HepG2 (cell line): ENCODE results near the gene RAB6B. TPM values are rescaled to one million over a fixed set of nuclear protein-coding genes. Genes with fewer than 3 reads are reported as not detected.

ENCODE experiments used
- ATAC-seq: fragments of 200-7000 bp; cut with Tn5 transposase; 3 replicates; pipeline ENCODE4 v1.9.1; 2020; ENCODE audit warnings: mild to moderate bottlenecking, moderate library complexity
- BruUV-seq: library from RNA; stranded (reverse); fragments of 400-500 nt; replicated peaks from 2 replicates; lab custom pipeline; 2021; lab: Mats Ljungman, UMichigan
- CTCF ChIA-PET: fragments of 300-600 bp; formaldehyde crosslinking; extraction: SDS; loops from one replicate; lab custom pipeline; 2021; ENCODE audit warnings: low total read pairs, inconsistent platforms, low intra/inter-chr PET ratio; lab: Yijun Ruan, JAX
- POLR2A ChIA-PET: fragments of 350-600 bp; sonication (Branson Sonifier 250); formaldehyde crosslinking; loops from one replicate; lab custom pipeline; 2020; ENCODE audit warnings: antibody characterized with exemption, inconsistent platforms; lab: Yijun Ruan, JAX
- DNase-seq: peaks from one replicate; pipeline ENCODE4 v3.0.0-alpha.2; 2015; ENCODE audit warnings: low spot score
- FAIRE-seq: peaks from 3 replicates; lab custom pipeline; 2011; peaks lifted over from hg19 to GRCh38; lab: Jason Lieb, UNC
- H2AFZ ChIP-seq: one replicate; pipeline ENCODE4 v1.6.1; 2011; ENCODE audit warnings: low read length, inconsistent platforms
- H3K27ac ChIP-seq: fragments of 300-600 bp; 3 replicates; pipeline ENCODE4 v1.8.0; 2011; ENCODE audit warnings: mixed run types, mild to moderate bottlenecking, mixed read lengths, low read length, inconsistent platforms; ENCODE audit not compliant: insufficient read depth; ENCODE audit errors: extremely low read length
- H3K27me3 ChIP-seq, 2 experiments: fragments of 200-600 bp in 1 of 2; 2 replicates in 1 of 2; 3 replicates in 1 of 2; pipeline versions ENCODE4 v1.6.0 to v1.8.0; 2011; ENCODE audit warnings: low read length in 2 of 2, mild to moderate bottlenecking in 2 of 2, moderate library complexity in 2 of 2, inconsistent platforms in 1 of 2; ENCODE audit not compliant: insufficient read depth in 2 of 2, control insufficient read depth in 1 of 2
- H3K36me3 ChIP-seq, 2 experiments: fragments of 200-600 bp in 1 of 2; replicated peaks in 1 of 2; 2 replicates in 1 of 2; 3 replicates in 1 of 2; pipeline versions ENCODE4 v1.5.1 to v1.8.0; 2011; ENCODE audit warnings: low read length in 2 of 2, inconsistent platforms in 1 of 2; ENCODE audit not compliant: insufficient read depth in 2 of 2, control insufficient read depth in 1 of 2
- H3K4me1 ChIP-seq: 2 replicates; pipeline ENCODE4 v1.5.1; 2012; ENCODE audit warnings: low read length, inconsistent platforms; ENCODE audit not compliant: insufficient read depth
- H3K4me2 ChIP-seq: 2 replicates; pipeline ENCODE4 v1.6.0; 2011; ENCODE audit warnings: low read depth, low read length, inconsistent platforms
- H3K4me3 ChIP-seq, 3 experiments: fragments of 200-600 bp in 1 of 3; sonication (generic), shearing (Covaris generic) in 1 of 3; replicated peaks in 1 of 3; 2 replicates each; pipeline ENCODE4 v1.5.1; 2011 to 2016; ENCODE audit warnings: low read length in 3 of 3, inconsistent platforms in 2 of 3, low read depth in 2 of 3, mild to moderate bottlenecking in 2 of 3, control low read depth in 1 of 3, mixed read lengths in 1 of 3; ENCODE audit not compliant: insufficient read depth in 1 of 3
- H3K79me2 ChIP-seq: one replicate; pipeline ENCODE4 v1.6.1; 2011; ENCODE audit warnings: low read length, inconsistent platforms; ENCODE audit not compliant: insufficient read depth
- H3K9ac ChIP-seq: 2 replicates; pipeline ENCODE4 v1.6.0; 2011; ENCODE audit warnings: mild to moderate bottlenecking, low read depth, low read length, inconsistent platforms; ENCODE audit not compliant: insufficient read depth
- H3K9me3 ChIP-seq: 2 replicates; pipeline ENCODE4 v1.5.1; 2012; ENCODE audit warnings: mild to moderate bottlenecking, low read length
- H4K20me1 ChIP-seq: 2 replicates; pipeline ENCODE4 v1.6.0; 2011; ENCODE audit warnings: inconsistent platforms, mild to moderate bottlenecking, low read length, moderate library complexity; ENCODE audit not compliant: insufficient read depth
- MTF1 ChIP-seq: sonication (generic); formaldehyde crosslinking; IDR thresholded peaks from 2 replicates; pipeline ENCODE4 v1.5.0; 2020; ENCODE audit warnings: missing genetic modification reagents
- NFE2L2 ChIP-seq: fragments of 150-350 bp; IDR thresholded peaks from 2 replicates; pipeline ENCODE4 v1.6.1; 2014; ENCODE audit warnings: low read length
- NR2F1 ChIP-seq, 2 experiments: fragments of 450-650 bp in 1 of 2; formaldehyde crosslinking in 1 of 2; IDR thresholded peaks; 2 replicates each; pipeline versions ENCODE4 v1.5.0 to v1.6.1; 2016 to 2020; ENCODE audit warnings: mild to moderate bottlenecking in 1 of 2, missing compliant biosample characterization in 1 of 2, missing genetic modification reagents in 1 of 2, moderate library complexity in 1 of 2
- NR2F2 ChIP-seq: IDR thresholded peaks from 2 replicates; pipeline ENCODE4 v1.6.1; 2012; ENCODE audit warnings: low read depth, inconsistent platforms, borderline replicate concordance
- PAXIP1 ChIP-seq: sonication (generic); formaldehyde crosslinking; conservative IDR thresholded peaks from 2 replicates; pipeline ENCODE4 v1.4.0; 2020; ENCODE audit warnings: mild to moderate bottlenecking, missing genetic modification reagents, moderate library complexity
- SNRNP70 ChIP-seq: fragments of 200-400 bp; formaldehyde crosslinking; IDR thresholded peaks from 2 replicates; pipeline ENCODE4 v1.6.1; 2017; ENCODE audit warnings: mild to moderate bottlenecking, low read depth, low read length, moderate library complexity
- THRA ChIP-seq: sonication (generic); formaldehyde crosslinking; IDR thresholded peaks from 2 replicates; pipeline ENCODE4 v1.4.0; 2020; ENCODE audit warnings: missing genetic modification reagents, borderline replicate concordance
- ZKSCAN1 ChIP-seq: fragments of 150-350 bp; IDR thresholded peaks from 2 replicates; pipeline ENCODE4 v1.6.1; 2014; ENCODE audit warnings: low read length
- ZNF280D ChIP-seq: sonication (generic); formaldehyde crosslinking; IDR thresholded peaks from 2 replicates; pipeline ENCODE4 v1.5.1; 2020; ENCODE audit warnings: mild to moderate bottlenecking, missing genetic modification reagents
- ZNF441 ChIP-seq: sonication (generic); formaldehyde crosslinking; IDR thresholded peaks from 2 replicates; pipeline ENCODE4 v1.7.0; 2021; ENCODE audit warnings: missing genetic modification reagents, borderline replicate concordance
- ZNF501 ChIP-seq: sonication (generic); formaldehyde crosslinking; IDR thresholded peaks from 2 replicates; pipeline ENCODE4 v1.5.1; 2020; ENCODE audit warnings: mild to moderate bottlenecking, moderate library complexity, missing genetic modification reagents
- ZNF550 ChIP-seq: sonication (generic); formaldehyde crosslinking; IDR thresholded peaks from 2 replicates; pipeline ENCODE4 v1.4.0; 2020; ENCODE audit warnings: mild to moderate bottlenecking, missing genetic modification reagents, borderline replicate concordance
- WGBS: methylation state at CpG from one replicate; pipeline ENCODE4 v1.1.6; 2017; ENCODE audit warnings: low lambda C conversion rate; 5-methylcytosine and 5-hydroxymethylcytosine counted together
- in situ Hi-C: cut with HindIII; loops from 2 replicates; pipeline ENCODE4 v1.10.0; 2017; ENCODE audit warnings: low pct_unique_long_range_greater_than_20kb; ENCODE audit not compliant: extremely low pct_ligation_motif_present
- intact Hi-C: fragments of 100-400 bp; cut with micrococcal nuclease; formaldehyde crosslinking; loops from one replicate; pipeline ENCODE4 v1.10.0; 2022; ENCODE audit not compliant: unreplicated experiment
- polyA plus RNA-seq, 8 experiments: library from polyadenylated mRNA; depleted of rRNA in 3 of 8; stranded (reverse) in 7 of 8; unstranded in 1 of 8; fragments of >200 nt; fragmentation: Illumina TruSeq in 4 of 8; extraction: Trizol in 4 of 8; gene quantifications; 2 replicates each; pipeline versions ENCODE4 v1.2.1 to v1.2.3, GENCODE V29; 2011 to 2016; ENCODE audit warnings: low read depth in 4 of 8, missing spikeins in 1 of 8, mixed read lengths in 1 of 8; ENCODE audit not compliant: insufficient read depth in 1 of 8
- total RNA-seq, 5 experiments: library from RNA; depleted of rRNA; stranded (reverse); fragments of >200 nt; fragmentation: Illumina TruSeq; extraction: Trizol; gene quantifications; 2 replicates each; pipeline ENCODE4 v1.2.3, GENCODE V29; 2016; ENCODE audit warnings: low read depth in 1 of 5

RAB6B gene
- total and polyA plus RNA-seq, 2 of the 13 experiments (the other 11 are each of a cell fraction or from before 2014, with no cell fraction given) = 0.16 TPM; not detected in 1

- no peak for TF ChIP-seq THRA (CRISPR knock-in tag)
Measured at GRCh38 chr3:133828576-133829309, 66.9 kb downstream of the RAB6B start (continued).

- no peak for DNase-seq
- H3K79me2 ChIP-seq = no peaks in the 10 kb centered on the region
- peaks cover 0 to 19% of the 10 kb centered on the region in 2 experiments; a peak in 3 of 5 replicates for H3K27me3 ChIP-seq
- in situ Hi-C loops (no loop called here), intact Hi-C loops (no loop called here)
- H3K4me3 ChIP-seq = no peak overlapping the region
- no peak for FAIRE-seq
- peaks cover 8% of the 10 kb centered on the region for H3K4me1 ChIP-seq
- CTCF ChIA-PET = no interaction called here
- H3K9me3 ChIP-seq = no peaks in the 10 kb centered on the region
- no peak overlapping the region for H3K9ac ChIP-seq
- H4K20me1 ChIP-seq = no peaks in the 10 kb centered on the region
- POLR2A ChIA-PET = no interaction called here
- ATAC-seq = no peak
- no TSS peak for BruUV-seq
- H2AFZ ChIP-seq = no peak overlapping the region
- H3K4me2 ChIP-seq = no peak overlapping the region
- 83% methylated on average over 3 of the region's 4 CpGs for WGBS
- H3K36me3 ChIP-seq = peaks cover 2 to 3% of the 10 kb centered on the region in 2 experiments; a peak in 3 of 5 replicates
- no peak overlapping the region for H3K27ac ChIP-seq
- TF ChIP-seq ZNF550 (CRISPR knock-in tag) (no peak), ZKSCAN1 (no peak), SNRNP70 (no peak), ZNF501 (CRISPR knock-in tag) (no peak), NR2F1 (CRISPR knock-in tag; IDR thresholded peaks at IDR 0.05) (no peak), NR2F2 (no peak), NFE2L2 (no peak), ZNF280D (CRISPR knock-in tag) (no peak), MTF1 (CRISPR knock-in tag) (no peak), ZNF441 (no peak), PAXIP1 (CRISPR knock-in tag) (no peak)
Measured at GRCh38 chr3:133827684-133828083, 68.0 kb downstream of the RAB6B start.
